CD14-positive monocyte (primary cell): ENCODE measurements around the gene IFFO2. TPM values are rescaled to one million over a fixed set of nuclear protein-coding genes. Genes with fewer than 3 reads are reported as not detected.

Source experiments
- DNase-seq, 3 donors: peaks; one replicate each; pipeline ENCODE4 v3.0.0-alpha.2; 2011 to 2022
- H2AFZ ChIP-seq: 2 replicates; pipeline ENCODE4 v1.6.0; 2012; ENCODE audit warnings: mild to moderate bottlenecking, low read depth, low read length, inconsistent platforms; ENCODE audit not compliant: insufficient read depth, poor library complexity, severe bottlenecking
- H3K27ac ChIP-seq, 2 donors: 1 replicate in 1 of 2; 2 replicates in 1 of 2; pipeline ENCODE4 v1.5.1; 2012 to 2013; ENCODE audit warnings: low read length in 2 of 2, control low read depth in 1 of 2, inconsistent platforms in 1 of 2, low read depth in 1 of 2, mild to moderate bottlenecking in 1 of 2
- H3K27me3 ChIP-seq, 2 donors: one replicate each; pipeline versions ENCODE4 v1.6.0 to v1.6.1; 2011 to 2013; ENCODE audit warnings: low read length in 2 of 2; ENCODE audit not compliant: control insufficient read depth in 2 of 2, insufficient read depth in 2 of 2
- H3K36me3 ChIP-seq, 2 donors: replicated peaks in 1 of 2; 1 replicate in 1 of 2; 2 replicates in 1 of 2; pipeline versions ENCODE4 v1.5.1 to v1.6.1; 2012 to 2013; ENCODE audit warnings: low read length in 2 of 2, control low read depth in 1 of 2, inconsistent platforms in 1 of 2, mild to moderate bottlenecking in 1 of 2; ENCODE audit not compliant: insufficient read depth in 2 of 2, control insufficient read depth in 1 of 2
- H3K4me1 ChIP-seq, 2 donors: 1 replicate in 1 of 2; 2 replicates in 1 of 2; pipeline versions ENCODE4 v1.5.1 to v1.6.1; 2012 to 2013; ENCODE audit warnings: low read length in 2 of 2, control low read depth in 1 of 2, inconsistent platforms in 1 of 2, mild to moderate bottlenecking in 1 of 2, moderate library complexity in 1 of 2; ENCODE audit not compliant: insufficient read depth in 2 of 2, control insufficient read depth in 1 of 2
- H3K4me2 ChIP-seq: replicated peaks from 2 replicates; pipeline ENCODE3; 2012; ENCODE audit warnings: low read length, moderate library complexity, mild to moderate bottlenecking; ENCODE audit not compliant: poor library complexity, severe bottlenecking; ENCODE audit errors: extremely low read depth
- H3K4me3 ChIP-seq, 3 experiments: fragments of 200-600 bp in 1 of 3; sonication (generic) in 1 of 3; replicated peaks in 1 of 3; 1 replicate in 2 of 3; 2 replicates in 1 of 3; pipeline ENCODE4 v1.5.1; 2011 to 2013; ENCODE audit warnings: low read length in 3 of 3, mild to moderate bottlenecking in 3 of 3, control low read depth in 2 of 3, low read depth in 2 of 3, inconsistent platforms in 1 of 3, moderate library complexity in 1 of 3
- H3K79me2 ChIP-seq: 2 replicates; pipeline ENCODE4 v1.6.0; 2012; ENCODE audit warnings: mild to moderate bottlenecking, control low read depth, inconsistent platforms, low read length, moderate library complexity; ENCODE audit not compliant: insufficient read depth
- H3K9ac ChIP-seq: 2 replicates; pipeline ENCODE4 v1.6.0; 2017; ENCODE audit warnings: low read length, mild to moderate bottlenecking; ENCODE audit not compliant: insufficient read depth, poor library complexity, severe bottlenecking
- H3K9me3 ChIP-seq, 2 donors: replicated peaks in 1 of 2; 1 replicate in 1 of 2; 2 replicates in 1 of 2; pipeline versions ENCODE4 v1.5.1 to v1.6.1; 2012 to 2013; ENCODE audit warnings: low read length in 2 of 2, control low read depth in 1 of 2; ENCODE audit not compliant: control insufficient read depth in 1 of 2, insufficient read depth in 1 of 2
- H4K20me1 ChIP-seq: 2 replicates; pipeline ENCODE4 v1.6.0; 2012; ENCODE audit warnings: mild to moderate bottlenecking, low read length, control low read depth, moderate library complexity; ENCODE audit not compliant: insufficient read depth
- H3K27ac Mint-ChIP-seq, 7 donors: one replicate each; pipeline ENCODE4 v1.8.0; 2020; ENCODE audit warnings: mild to moderate bottlenecking in 7 of 7, mixed read lengths in 7 of 7, moderate library complexity in 6 of 7, inconsistent platforms in 2 of 7
- H3K27me3 Mint-ChIP-seq, 3 donors: one replicate each; pipeline ENCODE4 v1.8.0; 2021 to 2022; ENCODE audit warnings: low read depth in 3 of 3, mild to moderate bottlenecking in 3 of 3, mixed read lengths in 3 of 3, moderate library complexity in 3 of 3, inconsistent platforms in 1 of 3
- H3K36me3 Mint-ChIP-seq, 2 donors: one replicate each; pipeline ENCODE4 v1.8.0; 2020; ENCODE audit warnings: mixed read lengths in 2 of 2, inconsistent platforms in 1 of 2, mild to moderate bottlenecking in 1 of 2
- H3K4me1 Mint-ChIP-seq: one replicate; pipeline ENCODE4 v1.8.0; 2020; ENCODE audit warnings: mild to moderate bottlenecking, mixed read lengths
- H3K4me3 Mint-ChIP-seq, 2 donors: one replicate each; pipeline ENCODE4 v1.8.0; 2020; ENCODE audit warnings: mild to moderate bottlenecking in 2 of 2, mixed read lengths in 2 of 2, moderate library complexity in 1 of 2
- H3K9me3 Mint-ChIP-seq, 7 donors: one replicate each; pipeline ENCODE4 v1.8.0; 2020 to 2022; ENCODE audit warnings: mixed read lengths in 7 of 7, mild to moderate bottlenecking in 6 of 7, moderate library complexity in 6 of 7, inconsistent platforms in 2 of 7
- WGBS: methylation state at CpG from one replicate; pipeline ENCODE4 v1.1.5; 2013; ENCODE audit warnings: missing lambda C conversion rate; ENCODE audit not compliant: insufficient coverage; 5-methylcytosine and 5-hydroxymethylcytosine counted together
- intact Hi-C, 2 donors: fragments of 100-400 bp; cut with micrococcal nuclease; formaldehyde crosslinking; loops; one replicate each; pipeline versions ENCODE4 v1.15.0 to v1.15.1; 2023
- polyA plus RNA-seq, 3 donors: library from polyadenylated mRNA; depleted of rRNA in 1 of 3; unstranded in 2 of 3; stranded (reverse) in 1 of 3; fragments of 300-500 nt in 2 of 3; fragments of >200 nt in 1 of 3; fragmentation: Illumina TruSeq in 2 of 3; gene quantifications; 1 replicate in 2 of 3; 2 replicates in 1 of 3; pipeline ENCODE4 v1.2.3, GENCODE V29; 2012 to 2021
- TF ChIP-seq, protein P1 (sequence below): fragments of 200-600 bp; IDR thresholded peaks from one replicate; pipeline ENCODE4 v1.8.0; 2022; ENCODE audit warnings: antibody characterized with exemption, mild to moderate bottlenecking

Gene IFFO2
- polyA plus RNA-seq, 3 donors, result 0.78 to 17.5 (median 0.94) TPM

DNA sequence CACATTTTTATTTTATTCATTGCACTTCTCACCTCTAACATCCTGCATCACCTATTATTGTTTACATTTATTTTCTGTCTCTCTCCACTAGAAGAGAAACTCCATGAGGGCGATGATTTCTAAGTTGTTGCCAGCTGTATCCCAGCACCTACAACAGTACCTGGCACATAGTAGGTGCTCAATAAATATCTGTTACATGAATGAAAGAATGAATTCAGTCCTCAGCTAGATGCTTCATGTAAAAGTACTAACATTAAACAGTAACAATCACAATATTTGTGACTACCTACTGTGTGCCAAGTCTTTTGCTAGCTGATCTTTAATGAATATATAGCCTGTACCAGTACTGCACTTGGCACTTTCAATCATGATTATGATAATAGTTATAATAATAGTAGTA, 100.0 kb downstream of the IFFO2 start:
- intact Hi-C loops, result no loop called here
- H3K9me3 Mint-ChIP-seq, result no peaks in the 10 kb centered on the region
- DNase-seq, result no peak

DNA sequence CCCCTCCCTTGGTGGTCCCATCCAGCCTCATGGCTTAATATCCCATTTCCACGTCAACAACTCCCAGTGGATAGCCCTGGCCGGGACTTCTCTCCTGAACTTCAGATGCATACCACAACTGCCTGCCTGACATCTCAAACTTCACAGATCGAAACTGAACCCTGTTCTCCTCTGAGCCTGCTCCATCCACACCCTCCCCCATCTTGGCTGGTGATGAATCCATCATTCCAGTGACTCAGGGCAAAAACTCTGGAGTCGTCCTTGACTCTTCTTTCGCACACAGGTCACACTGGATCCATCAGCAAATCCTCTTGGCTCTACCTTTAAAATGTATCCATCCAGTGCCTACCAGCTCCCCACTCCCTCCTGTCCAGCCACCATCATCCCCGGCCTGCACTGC, 100.9 kb downstream of the IFFO2 start:
- H3K4me3 Mint-ChIP-seq, result no peak overlapping the region
- peaks cover 0 to 4% (median 2%) of the 10 kb centered on the region in 3 donors for H3K27me3 Mint-ChIP-seq
- H3K9me3 Mint-ChIP-seq, result no peaks in the 10 kb centered on the region
- Histone ChIP-seq H3K4me2 (no peak overlapping the region), H3K4me1 (no peaks in the 10 kb centered on the region), H3K27ac (no peak overlapping the region), H4K20me1 (no peaks in the 10 kb centered on the region), H3K9ac (no peak overlapping the region), H3K9me3 (no peaks in the 10 kb centered on the region), H3K79me2 (no peaks in the 10 kb centered on the region), H3K36me3 (no peaks in the 10 kb centered on the region), H3K4me3 (no peak overlapping the region), H2AFZ (no peak overlapping the region), H3K27me3 (no peaks in the 10 kb centered on the region)
- intact Hi-C loops, result no loop called here
- TF ChIP-seq, protein P1, sequence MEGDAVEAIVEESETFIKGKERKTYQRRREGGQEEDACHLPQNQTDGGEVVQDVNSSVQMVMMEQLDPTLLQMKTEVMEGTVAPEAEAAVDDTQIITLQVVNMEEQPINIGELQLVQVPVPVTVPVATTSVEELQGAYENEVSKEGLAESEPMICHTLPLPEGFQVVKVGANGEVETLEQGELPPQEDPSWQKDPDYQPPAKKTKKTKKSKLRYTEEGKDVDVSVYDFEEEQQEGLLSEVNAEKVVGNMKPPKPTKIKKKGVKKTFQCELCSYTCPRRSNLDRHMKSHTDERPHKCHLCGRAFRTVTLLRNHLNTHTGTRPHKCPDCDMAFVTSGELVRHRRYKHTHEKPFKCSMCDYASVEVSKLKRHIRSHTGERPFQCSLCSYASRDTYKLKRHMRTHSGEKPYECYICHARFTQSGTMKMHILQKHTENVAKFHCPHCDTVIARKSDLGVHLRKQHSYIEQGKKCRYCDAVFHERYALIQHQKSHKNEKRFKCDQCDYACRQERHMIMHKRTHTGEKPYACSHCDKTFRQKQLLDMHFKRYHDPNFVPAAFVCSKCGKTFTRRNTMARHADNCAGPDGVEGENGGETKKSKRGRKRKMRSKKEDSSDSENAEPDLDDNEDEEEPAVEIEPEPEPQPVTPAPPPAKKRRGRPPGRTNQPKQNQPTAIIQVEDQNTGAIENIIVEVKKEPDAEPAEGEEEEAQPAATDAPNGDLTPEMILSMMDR, result no peak
- H3K36me3 Mint-ChIP-seq, result no peaks in the 10 kb centered on the region
- 88% methylated on average over 6 of the region's 6 CpGs for WGBS
- H3K27ac Mint-ChIP-seq, result no peak overlapping the region
- DNase-seq, result no peak
- no peaks in the 10 kb centered on the region for H3K4me1 Mint-ChIP-seq

More for the DNA sequence above, 100.0 kb downstream of the IFFO2 start:
- H3K27ac Mint-ChIP-seq, result no peak overlapping the region
- H3K4me1 Mint-ChIP-seq, result no peaks in the 10 kb centered on the region
- H3K4me3 ChIP-seq, result no peak overlapping the region
- no peaks in the 10 kb centered on the region for H3K79me2 ChIP-seq
- H4K20me1 ChIP-seq, result no peaks in the 10 kb centered on the region
- H3K27me3 ChIP-seq, result no peaks in the 10 kb centered on the region
- peaks cover 0 to 7% (median 2%) of the 10 kb centered on the region in 3 donors for H3K27me3 Mint-ChIP-seq
- no peak overlapping the region for H3K4me3 Mint-ChIP-seq
- no peak overlapping the region for H3K27ac ChIP-seq
- TF ChIP-seq, protein P1, result no peak
- no peak overlapping the region for H3K4me2 ChIP-seq
- no CpG with 5 or more reads among the region's 1 CpG for WGBS
- no peak overlapping the region for H2AFZ ChIP-seq
- no peaks in the 10 kb centered on the region for H3K36me3 ChIP-seq
- H3K36me3 Mint-ChIP-seq, result no peaks in the 10 kb centered on the region
- no peaks in the 10 kb centered on the region for H3K4me1 ChIP-seq
- no peak overlapping the region for H3K9ac ChIP-seq
- no peaks in the 10 kb centered on the region for H3K9me3 ChIP-seq
